HEK293 (cell line): ENCODE results near the gene UHRF2.

Source experiments
- CTCF ChIP-seq: fragments of 450-650 bp; formaldehyde crosslinking; IDR thresholded peaks from 2 replicates; pipeline ENCODE4 v1.5.1; 2016; ENCODE audit warnings: missing biosample characterization, missing genetic modification characterization
- ZNF660 ChIP-seq: fragments of 450-650 bp; IDR thresholded peaks from 2 replicates; pipeline ENCODE4 v1.5.1; 2018; ENCODE audit warnings: missing biosample characterization, mild to moderate bottlenecking, missing genetic modification characterization
- TF ChIP-seq, protein P1 (sequence below): fragments of 450-650 bp; formaldehyde crosslinking; IDR thresholded peaks from 2 replicates; pipeline ENCODE4 v1.5.1; 2016; ENCODE audit warnings: missing biosample characterization, missing genetic modification characterization
- TF ChIP-seq, protein P2 (sequence below): fragments of 450-650 bp; formaldehyde crosslinking; IDR thresholded peaks from 2 replicates; pipeline ENCODE4 v1.5.1; 2016; ENCODE audit warnings: missing biosample characterization, missing genetic modification characterization

GRCh38 chr9:6414247-6414641, 1.2 kb downstream of the UHRF2 start:
- TF ChIP-seq, protein P1, sequence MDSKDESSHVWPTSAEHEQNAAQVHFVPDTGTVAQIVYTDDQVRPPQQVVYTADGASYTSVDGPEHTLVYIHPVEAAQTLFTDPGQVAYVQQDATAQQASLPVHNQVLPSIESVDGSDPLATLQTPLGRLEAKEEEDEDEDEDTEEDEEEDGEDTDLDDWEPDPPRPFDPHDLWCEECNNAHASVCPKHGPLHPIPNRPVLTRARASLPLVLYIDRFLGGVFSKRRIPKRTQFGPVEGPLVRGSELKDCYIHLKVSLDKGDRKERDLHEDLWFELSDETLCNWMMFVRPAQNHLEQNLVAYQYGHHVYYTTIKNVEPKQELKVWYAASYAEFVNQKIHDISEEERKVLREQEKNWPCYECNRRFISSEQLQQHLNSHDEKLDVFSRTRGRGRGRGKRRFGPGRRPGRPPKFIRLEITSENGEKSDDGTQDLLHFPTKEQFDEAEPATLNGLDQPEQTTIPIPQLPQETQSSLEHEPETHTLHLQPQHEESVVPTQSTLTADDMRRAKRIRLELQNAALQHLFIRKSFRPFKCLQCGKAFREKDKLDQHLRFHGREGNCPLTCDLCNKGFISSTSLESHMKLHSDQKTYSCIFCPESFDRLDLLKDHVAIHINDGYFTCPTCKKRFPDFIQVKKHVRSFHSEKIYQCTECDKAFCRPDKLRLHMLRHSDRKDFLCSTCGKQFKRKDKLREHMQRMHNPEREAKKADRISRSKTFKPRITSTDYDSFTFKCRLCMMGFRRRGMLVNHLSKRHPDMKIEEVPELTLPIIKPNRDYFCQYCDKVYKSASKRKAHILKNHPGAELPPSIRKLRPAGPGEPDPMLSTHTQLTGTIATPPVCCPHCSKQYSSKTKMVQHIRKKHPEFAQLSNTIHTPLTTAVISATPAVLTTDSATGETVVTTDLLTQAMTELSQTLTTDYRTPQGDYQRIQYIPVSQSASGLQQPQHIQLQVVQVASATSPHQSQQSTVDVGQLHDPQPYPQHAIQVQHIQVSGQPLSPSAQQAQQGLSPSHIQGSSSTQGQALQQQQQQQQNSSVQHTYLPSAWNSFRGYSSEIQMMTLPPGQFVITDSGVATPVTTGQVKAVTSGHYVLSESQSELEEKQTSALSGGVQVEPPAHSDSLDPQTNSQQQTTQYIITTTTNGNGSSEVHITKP (tag by site-specific recombination): no peak
- no peak for TF ChIP-seq CTCF (tag by site-specific recombination)
- TF ChIP-seq, protein P2, sequence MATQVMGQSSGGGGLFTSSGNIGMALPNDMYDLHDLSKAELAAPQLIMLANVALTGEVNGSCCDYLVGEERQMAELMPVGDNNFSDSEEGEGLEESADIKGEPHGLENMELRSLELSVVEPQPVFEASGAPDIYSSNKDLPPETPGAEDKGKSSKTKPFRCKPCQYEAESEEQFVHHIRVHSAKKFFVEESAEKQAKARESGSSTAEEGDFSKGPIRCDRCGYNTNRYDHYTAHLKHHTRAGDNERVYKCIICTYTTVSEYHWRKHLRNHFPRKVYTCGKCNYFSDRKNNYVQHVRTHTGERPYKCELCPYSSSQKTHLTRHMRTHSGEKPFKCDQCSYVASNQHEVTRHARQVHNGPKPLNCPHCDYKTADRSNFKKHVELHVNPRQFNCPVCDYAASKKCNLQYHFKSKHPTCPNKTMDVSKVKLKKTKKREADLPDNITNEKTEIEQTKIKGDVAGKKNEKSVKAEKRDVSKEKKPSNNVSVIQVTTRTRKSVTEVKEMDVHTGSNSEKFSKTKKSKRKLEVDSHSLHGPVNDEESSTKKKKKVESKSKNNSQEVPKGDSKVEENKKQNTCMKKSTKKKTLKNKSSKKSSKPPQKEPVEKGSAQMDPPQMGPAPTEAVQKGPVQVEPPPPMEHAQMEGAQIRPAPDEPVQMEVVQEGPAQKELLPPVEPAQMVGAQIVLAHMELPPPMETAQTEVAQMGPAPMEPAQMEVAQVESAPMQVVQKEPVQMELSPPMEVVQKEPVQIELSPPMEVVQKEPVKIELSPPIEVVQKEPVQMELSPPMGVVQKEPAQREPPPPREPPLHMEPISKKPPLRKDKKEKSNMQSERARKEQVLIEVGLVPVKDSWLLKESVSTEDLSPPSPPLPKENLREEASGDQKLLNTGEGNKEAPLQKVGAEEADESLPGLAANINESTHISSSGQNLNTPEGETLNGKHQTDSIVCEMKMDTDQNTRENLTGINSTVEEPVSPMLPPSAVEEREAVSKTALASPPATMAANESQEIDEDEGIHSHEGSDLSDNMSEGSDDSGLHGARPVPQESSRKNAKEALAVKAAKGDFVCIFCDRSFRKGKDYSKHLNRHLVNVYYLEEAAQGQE (tag by site-specific recombination): no peak
- no peak for TF ChIP-seq ZNF660 (tag by site-specific recombination)
